ENCODE data around the gene NAT16. TPM values are rescaled to one million over a fixed set of nuclear protein-coding genes. Genes with fewer than 3 reads are reported as not detected.

The NAT16 gene
- polyA plus RNA-seq, 1 of the 3 experiments (the other 2 are of a cell fraction), result 0.64 TPM

- H3K27ac ChIP-seq (ENCODE audit: low read depth in 2 of 2, low read length in 1 of 2), result no peak overlapping the region
- ChIA-PET CTCF (interaction anchor here (1.1 to 3.2 kb wide), 4 partner anchors 11 to 79 kb away, joined by 3 to 15 read pairs (median 5); partner anchors contain the start of gene FIS1), POLR2A (no interaction called here)
- no peak overlapping the region for H2AFZ ChIP-seq (ENCODE audit: low read depth)
- H3K9me3 ChIP-seq, result no peaks in the 10 kb centered on the region
- no peak overlapping the region for H3K9ac ChIP-seq
- H3K9me2 ChIP-seq, result no peaks in the 10 kb centered on the region
- H3K4me2 ChIP-seq, result no peak overlapping the region
- no peak for DNase-seq
- no peaks in the 10 kb centered on the region for H3K27me3 ChIP-seq (ENCODE audit: insufficient read depth)
- H3K36me3 ChIP-seq (replicated peaks in 1 of 2; ENCODE audit: control insufficient read depth in 1 of 2, insufficient read depth in 2 of 2, low read length in 1 of 2), result peaks cover 24 to 48% of the 10 kb centered on the region in 2 experiments
- WGBS (ENCODE audit: low lambda C conversion rate), result 97% methylated on average over 15 of the region's 15 CpGs
- H4K20me1 ChIP-seq (ENCODE audit: insufficient read depth), result peaks cover 7% of the 10 kb centered on the region
- H3K79me2 ChIP-seq (ENCODE audit: insufficient read depth), result peaks cover 40% of the 10 kb centered on the region
- peaks cover 0 to 7% of the 10 kb centered on the region in 2 experiments; a peak in 1 of 4 replicates for H3K4me1 ChIP-seq (ENCODE audit: control insufficient read depth in 1 of 2, insufficient read depth in 2 of 2, low read depth in 1 of 2, low read length in 1 of 2)
- H3K4me3 ChIP-seq (ENCODE audit: low read depth in 2 of 2, low read length in 1 of 2), result no peak overlapping the region
- no peaks in the 10 kb centered on the region for H3F3A ChIP-seq (replicated peaks; ENCODE audit: insufficient read depth)
- no peak for TF ChIP-seq FOXM1 (IDR thresholded peaks at IDR 0.05; ENCODE audit: low read depth)
- TF ChIP-seq RFX5 (IDR thresholded peaks at IDR 0.05; ENCODE audit: low read length), result no peak
- TF ChIP-seq TCF12 (IDR thresholded peaks at IDR 0.05), result no peak
- no peak for TF ChIP-seq SMC3 (IDR thresholded peaks at IDR 0.05; ENCODE audit: low read depth, low read length)
- TF ChIP-seq FOSL2 (IDR thresholded peaks at IDR 0.05; ENCODE audit: borderline replicate concordance, low read depth), result no peak
- TF ChIP-seq NFIC (IDR thresholded peaks at IDR 0.05; ENCODE audit: borderline replicate concordance), result no peak
- TF ChIP-seq TEAD4 (IDR thresholded peaks at IDR 0.05; ENCODE audit: borderline replicate concordance, insufficient read depth), result no peak
- TF ChIP-seq RXRA (IDR thresholded peaks at IDR 0.05; ENCODE audit: borderline replicate concordance, low read depth), result no peak
- TF ChIP-seq EP300 (IDR thresholded peaks at IDR 0.05; ENCODE audit: borderline replicate concordance in 1 of 2, low read depth in 1 of 2, low read length in 1 of 2), result no peak
- no peak for TF ChIP-seq JUND (IDR thresholded peaks at IDR 0.05)
- no peak for TF ChIP-seq IRF3 (IDR thresholded peaks at IDR 0.05; ENCODE audit: low read depth, low read length)
- TF ChIP-seq ELF1 (IDR thresholded peaks at IDR 0.05), result no peak
- no peak for TF ChIP-seq GABPA (IDR thresholded peaks at IDR 0.05; ENCODE audit: low read depth)
These were observed 43.4 kb upstream of the NAT16 start for GRCh38 chr7:101223528-101223927.

GRCh38 chr7:101222275-101222830 is 42.3 kb upstream of the NAT16 start:
- CTCF ChIA-PET, result interaction anchor here (1.1 to 3.2 kb wide), 5 partner anchors 21 to 85 kb away, joined by 3 to 15 read pairs (median 5); partner anchors contain the start of gene FIS1
- POLR2A ChIA-PET, result interaction anchor here (1.1 to 1.4 kb wide), 2 partner anchors 13 to 57 kb away, joined by 3 read pairs; partner anchors contain the start of gene VGF
- 95% methylated on average over 27 of the region's 27 CpGs for WGBS (ENCODE audit: low lambda C conversion rate)
- TF ChIP-seq USF1 (IDR thresholded peaks at IDR 0.05; ENCODE audit: borderline replicate concordance, low read depth) (no peak), POLR2AphosphoS5 (IDR thresholded peaks at IDR 0.05; ENCODE audit: low read depth, low read length) (no peak), ELF1 (IDR thresholded peaks at IDR 0.05) (no peak), EZH2phosphoT487 (IDR thresholded peaks at IDR 0.05; ENCODE audit: borderline replicate concordance, low read depth) (no peak), REST (IDR thresholded peaks at IDR 0.05; ENCODE audit: low read depth, low read length) (no peak), NRF1 (IDR thresholded peaks at IDR 0.05; ENCODE audit: low read depth, low read length) (no peak), GATA2 (CRISPR knock-in tag; IDR thresholded peaks at IDR 0.05) (no peak), PBX3 (IDR thresholded peaks at IDR 0.05) (no peak), SIN3A (IDR thresholded peaks at IDR 0.05; ENCODE audit: borderline replicate concordance, low read depth, low read length) (no peak), FOXM1 (IDR thresholded peaks at IDR 0.05; ENCODE audit: low read depth) (no peak), FOSL2 (IDR thresholded peaks at IDR 0.05; ENCODE audit: borderline replicate concordance, low read depth) (no peak), RFX5 (IDR thresholded peaks at IDR 0.05; ENCODE audit: low read length) (no peak), NFIC (IDR thresholded peaks at IDR 0.05; ENCODE audit: borderline replicate concordance) (no peak), RXRA (IDR thresholded peaks at IDR 0.05; ENCODE audit: borderline replicate concordance, low read depth) (no peak)

More at GRCh38 chr7:101222275-101222830, 42.3 kb upstream of the NAT16 start:
- Histone ChIP-seq H3K4me1 (ENCODE audit: control insufficient read depth in 1 of 2, insufficient read depth in 2 of 2, low read depth in 1 of 2, low read length in 1 of 2) (peaks cover 0 to 7% of the 10 kb centered on the region in 2 experiments; a peak in 1 of 4 replicates), H2AFZ (ENCODE audit: low read depth) (no peak overlapping the region), H3K9ac (no peak overlapping the region), H3K27me3 (ENCODE audit: insufficient read depth) (no peaks in the 10 kb centered on the region), H3K79me2 (ENCODE audit: insufficient read depth) (peaks cover 44% of the 10 kb centered on the region), H3K4me2 (no peak overlapping the region), H3K9me3 (no peaks in the 10 kb centered on the region), H3K36me3 (replicated peaks in 1 of 2; ENCODE audit: control insufficient read depth in 1 of 2, insufficient read depth in 2 of 2, low read length in 1 of 2) (peaks cover 24 to 42% of the 10 kb centered on the region in 2 experiments), H3F3A (replicated peaks; ENCODE audit: insufficient read depth) (no peaks in the 10 kb centered on the region), H4K20me1 (ENCODE audit: insufficient read depth) (peaks cover 7% of the 10 kb centered on the region), H3K9me2 (no peaks in the 10 kb centered on the region), H3K27ac (ENCODE audit: low read depth in 2 of 2, low read length in 1 of 2) (no peak overlapping the region), H3K4me3 (ENCODE audit: low read depth in 2 of 2, low read length in 1 of 2) (no peak overlapping the region)
- no peak for DNase-seq

Measured in SK-N-SH (cell line).